HG03066 (cell line): ENCODE data around the gene MRPL27.

Experiments used
- ATAC-seq: cut with Tn5 transposase; IDR thresholded peaks from one replicate; pipeline ENCODE4 v1.9.1; 2021; ENCODE audit warnings: low read depth; ENCODE audit not compliant: unreplicated experiment

MRPL27 gene

DNA sequence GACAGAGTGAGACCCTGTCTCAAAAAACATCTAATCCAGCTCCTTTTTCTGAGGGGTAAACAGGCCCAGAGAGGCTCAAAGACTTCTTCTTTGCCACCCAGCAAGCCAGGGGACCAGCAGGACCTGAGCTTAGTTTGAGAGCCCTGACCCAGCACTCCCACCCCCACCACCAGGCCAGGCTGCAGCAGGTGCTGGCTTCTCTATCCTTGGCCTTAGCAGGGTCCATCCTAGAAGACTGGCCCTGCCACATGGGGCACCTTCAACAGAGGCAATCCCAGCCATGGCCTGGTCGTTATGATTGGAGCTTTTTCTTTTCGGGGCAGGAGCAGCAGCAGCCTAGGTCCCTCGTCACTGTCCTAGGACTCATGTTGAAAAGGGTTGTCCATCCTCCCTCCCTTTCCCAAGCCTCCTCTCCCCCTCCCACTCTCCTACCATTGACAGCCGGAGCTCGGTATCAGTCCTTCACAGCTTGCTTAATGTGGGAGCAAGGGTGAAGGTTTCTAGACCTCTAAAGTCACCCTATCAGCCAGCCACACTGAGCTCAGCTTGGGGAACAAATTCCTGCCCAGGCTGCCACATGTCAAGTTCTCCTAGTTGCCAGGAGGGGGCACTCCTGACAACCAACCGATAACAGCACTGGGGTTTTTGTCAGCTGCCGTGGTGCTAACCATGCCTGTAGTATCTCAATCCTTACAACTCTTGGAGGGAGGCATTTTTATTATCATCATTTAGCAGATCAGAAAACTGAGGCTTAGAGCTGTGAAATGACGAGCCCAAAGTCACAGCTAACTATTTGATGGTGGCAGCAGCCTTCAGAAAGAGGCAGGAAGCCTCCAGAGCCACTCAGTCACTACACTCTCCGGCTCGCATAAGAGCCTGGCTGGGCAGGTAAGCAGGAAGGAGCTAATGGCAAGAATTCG lies 11.2 kb downstream of the MRPL27 start:
- ATAC-seq: peak; percentile 76

DNA sequence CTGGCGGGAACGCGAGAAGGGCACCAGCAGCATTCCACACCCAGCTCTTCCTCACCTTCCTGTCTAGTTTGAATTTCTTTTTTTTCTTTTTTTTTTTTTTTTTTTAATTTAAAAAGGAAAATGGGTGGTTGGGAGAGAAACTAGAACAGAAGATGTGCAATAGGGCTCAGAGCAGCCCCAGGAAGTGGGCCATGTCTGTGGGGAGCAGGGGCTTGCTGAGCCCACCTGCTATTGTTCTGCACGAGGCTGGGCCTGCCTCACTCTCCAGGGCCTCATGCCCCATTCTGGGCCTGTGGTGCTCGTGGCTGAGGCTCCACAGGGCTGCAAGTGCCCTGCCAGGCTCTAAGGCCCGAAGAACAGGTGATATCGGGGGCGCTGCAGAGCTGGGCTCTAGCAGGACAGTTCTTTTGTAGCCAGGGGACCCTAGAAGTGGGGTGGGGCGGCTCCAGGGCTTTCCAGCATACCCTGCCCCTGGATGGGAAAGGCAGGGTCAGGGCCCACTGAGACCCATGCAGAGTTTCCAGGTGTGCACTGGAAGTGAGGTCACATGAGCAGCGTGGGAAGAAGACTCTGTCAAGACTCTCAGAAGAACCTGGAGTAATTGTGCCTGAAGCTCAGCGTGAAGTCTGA lies 12.4 kb downstream of the MRPL27 start:
- no peak for ATAC-seq

DNA sequence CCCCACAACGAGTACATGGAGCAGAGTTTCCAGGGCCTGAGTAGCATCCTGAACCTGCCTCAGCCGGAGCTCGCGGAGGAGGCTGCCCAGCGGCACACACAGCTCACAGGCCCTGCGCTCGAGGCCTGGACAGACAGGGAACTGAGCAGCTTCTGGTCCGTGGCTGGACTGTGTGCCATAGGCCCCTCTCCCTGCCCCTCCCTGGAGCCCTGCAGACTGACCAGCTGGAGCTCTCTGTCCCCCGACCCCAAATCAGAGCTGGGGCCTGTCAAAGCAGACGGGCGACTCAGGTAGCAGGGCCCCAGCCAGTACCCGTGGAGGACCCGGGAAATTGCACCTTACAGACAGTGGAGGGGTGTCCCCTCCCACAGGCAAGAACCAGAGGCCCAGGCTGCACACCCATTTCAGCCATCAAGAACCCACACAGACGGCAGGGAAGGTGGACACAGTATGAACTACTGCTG lies 13.0 kb downstream of the MRPL27 start:
- no peak for ATAC-seq

DNA sequence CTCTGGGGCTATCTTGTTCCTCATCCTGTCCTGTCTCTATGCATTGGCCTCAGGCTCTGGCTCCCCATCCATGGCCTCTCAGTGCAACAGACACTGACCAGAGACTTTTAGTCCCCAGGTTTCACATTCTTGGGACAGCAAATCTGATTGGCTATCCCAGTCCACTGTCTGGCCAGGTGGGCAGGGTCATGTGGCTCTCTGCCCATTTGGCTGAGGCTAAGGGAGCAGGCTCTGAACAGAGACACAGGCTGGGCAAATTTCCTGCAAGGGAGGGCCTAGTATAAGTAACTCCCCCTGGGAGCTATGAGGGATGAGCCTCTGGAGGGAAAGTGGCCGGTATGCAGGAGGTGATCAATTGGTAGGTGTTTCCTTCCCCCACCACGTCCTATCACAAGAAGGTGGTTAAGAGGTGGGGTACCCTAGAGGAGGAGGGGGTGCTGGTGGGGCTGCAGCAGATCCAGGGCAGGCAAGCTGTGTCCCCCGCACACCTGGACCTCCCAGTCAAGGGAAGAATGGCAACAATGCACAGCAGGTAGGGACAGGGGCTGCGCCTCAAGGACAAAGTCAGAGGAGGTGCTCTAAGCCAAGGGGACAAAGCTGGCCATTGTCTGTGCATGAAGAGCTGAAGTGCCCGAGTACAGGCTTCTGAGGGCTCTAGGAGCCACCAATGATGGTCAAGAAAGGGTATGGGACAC lies 13.8 kb downstream of the MRPL27 start:
- no peak for ATAC-seq

DNA sequence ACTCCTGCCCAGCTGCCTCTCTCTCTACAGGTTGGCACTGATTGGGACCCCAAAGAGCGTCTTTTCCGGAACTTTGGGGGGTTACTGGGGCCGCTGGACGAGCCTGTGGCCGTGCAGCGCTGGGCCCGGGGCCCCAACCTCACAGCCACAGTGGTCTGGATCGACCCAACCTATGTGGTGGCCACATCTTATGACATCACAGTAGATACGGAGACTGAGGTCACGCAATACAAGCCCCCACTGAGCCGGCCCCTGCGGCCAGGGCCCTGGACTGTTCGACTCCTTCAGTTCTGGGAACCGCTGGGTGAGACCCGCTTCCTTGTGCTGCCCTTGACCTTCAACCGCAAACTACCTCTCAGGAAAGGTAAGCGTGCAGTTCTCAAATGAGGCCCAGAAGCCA lies 14.8 kb downstream of the MRPL27 start:
- ATAC-seq: no peak

DNA sequence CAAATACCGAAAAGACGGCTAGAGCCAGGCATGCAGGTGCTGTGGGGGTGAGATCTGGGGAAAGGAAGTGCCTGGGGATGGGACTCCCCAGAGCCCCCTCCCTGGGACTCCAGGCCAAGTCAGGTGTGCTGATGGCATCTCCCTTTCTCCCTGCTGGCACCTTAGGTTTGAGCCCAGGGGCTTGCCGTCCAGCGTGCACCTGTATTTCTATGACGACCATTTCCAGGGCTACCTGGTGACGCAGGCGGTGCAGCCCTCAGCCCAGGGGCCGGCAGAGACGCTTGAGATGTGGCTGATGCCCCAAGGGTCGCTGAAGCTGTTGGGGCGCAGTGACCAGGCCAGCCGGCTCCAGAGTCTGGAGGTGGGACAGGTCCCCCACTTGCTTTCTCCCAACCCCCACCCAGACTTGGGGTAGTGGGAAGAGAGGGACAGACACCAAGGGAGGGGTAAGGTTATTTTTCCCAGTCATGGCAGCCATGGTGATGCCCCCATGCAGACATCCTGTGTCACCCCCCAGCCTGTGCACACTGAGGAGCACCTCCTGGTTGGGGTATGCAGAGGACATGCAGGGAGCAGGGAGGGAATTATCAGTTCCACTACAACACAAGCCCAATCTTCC lies 16.0 kb downstream of the MRPL27 start:
- no peak for ATAC-seq

DNA sequence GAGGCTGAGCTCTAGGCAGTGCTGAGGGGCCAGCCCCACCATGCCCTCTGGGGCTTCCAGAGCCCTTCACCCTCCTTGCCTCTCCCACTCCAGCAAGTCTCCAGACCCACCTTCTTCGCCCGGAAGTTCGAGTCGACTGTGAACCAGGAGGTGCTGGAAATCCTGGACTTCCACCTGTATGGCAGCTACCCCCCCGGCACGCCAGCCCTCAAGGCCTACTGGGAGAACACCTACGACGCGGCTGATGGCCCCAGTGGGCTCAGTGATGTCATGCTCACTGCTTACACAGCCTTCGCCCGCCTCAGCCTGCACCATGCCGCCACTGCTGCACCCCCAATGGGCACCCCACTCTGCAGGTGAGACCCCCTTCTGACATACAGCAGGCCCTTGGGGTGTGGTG lies 16.6 kb downstream of the MRPL27 start:
- ATAC-seq: no peak

DNA sequence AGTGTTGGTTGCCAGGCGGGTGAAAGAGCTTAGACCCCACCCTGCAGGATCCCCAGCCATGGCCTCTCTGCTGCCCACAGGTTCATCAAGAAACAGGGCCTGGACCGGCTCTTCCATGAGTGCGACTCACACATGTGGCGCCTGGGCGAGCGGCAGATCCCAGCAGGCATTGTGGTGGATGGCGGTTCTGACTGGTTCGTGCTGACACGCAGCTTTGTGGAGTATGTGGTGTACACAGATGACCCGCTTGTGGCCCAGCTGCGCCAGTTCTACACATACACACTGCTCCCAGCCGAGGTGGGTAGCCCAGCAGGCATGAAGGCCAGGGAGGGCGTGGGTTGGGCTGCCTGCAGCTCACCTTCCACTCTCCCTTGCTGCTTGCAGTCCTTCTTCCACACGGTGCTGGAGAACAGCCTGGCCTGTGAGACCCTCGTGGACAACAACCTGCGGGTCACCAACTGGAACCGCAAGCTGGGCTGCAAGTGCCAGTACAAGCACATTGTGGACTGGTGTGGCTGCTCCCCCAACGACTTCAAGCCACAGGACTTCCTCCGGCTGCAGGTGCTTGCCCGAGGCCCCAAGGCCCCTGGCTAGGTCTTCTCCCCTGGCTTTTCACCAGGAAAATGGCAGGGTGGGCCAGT lies 17.2 kb downstream of the MRPL27 start:
- ATAC-seq: no peak

DNA sequence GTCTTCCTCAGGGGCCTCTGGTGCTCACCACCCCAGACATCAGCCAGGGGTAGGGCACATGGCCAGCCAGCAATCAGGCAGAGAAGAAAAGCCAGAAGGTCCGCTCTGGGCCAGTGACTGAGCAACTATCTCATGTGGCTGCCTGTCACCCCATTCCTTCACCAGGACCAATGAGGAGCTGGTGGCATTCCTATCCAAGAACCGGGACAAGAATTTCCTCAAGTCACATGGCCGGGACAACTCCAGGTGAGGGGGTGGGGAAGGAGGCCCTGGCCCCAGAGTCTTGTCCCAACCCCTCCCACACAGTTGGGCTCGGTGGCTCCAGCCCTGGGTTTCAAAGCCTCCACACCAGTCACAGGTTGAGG lies 17.7 kb downstream of the MRPL27 start:
- ATAC-seq: no peak

DNA sequence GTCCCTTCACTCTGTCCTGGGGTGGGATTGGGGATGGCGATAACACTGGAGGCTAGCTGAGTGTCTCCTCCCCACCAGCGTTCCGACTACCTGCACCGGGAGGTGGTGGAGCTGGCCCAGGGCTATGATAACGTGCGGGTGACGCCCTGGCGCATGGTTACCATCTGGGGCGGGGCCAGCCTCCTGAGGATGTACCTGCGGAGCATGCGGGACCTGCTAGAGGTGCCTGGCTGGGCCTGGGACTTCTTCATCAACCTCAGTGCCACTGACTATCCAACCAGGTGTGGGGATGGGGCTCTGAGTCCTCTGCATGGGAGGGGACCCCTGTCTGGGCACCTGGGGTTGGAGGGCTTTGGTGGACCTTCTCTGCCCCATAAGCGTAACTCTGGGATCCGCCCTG lies 18.2 kb downstream of the MRPL27 start:
- no peak for ATAC-seq

DNA sequence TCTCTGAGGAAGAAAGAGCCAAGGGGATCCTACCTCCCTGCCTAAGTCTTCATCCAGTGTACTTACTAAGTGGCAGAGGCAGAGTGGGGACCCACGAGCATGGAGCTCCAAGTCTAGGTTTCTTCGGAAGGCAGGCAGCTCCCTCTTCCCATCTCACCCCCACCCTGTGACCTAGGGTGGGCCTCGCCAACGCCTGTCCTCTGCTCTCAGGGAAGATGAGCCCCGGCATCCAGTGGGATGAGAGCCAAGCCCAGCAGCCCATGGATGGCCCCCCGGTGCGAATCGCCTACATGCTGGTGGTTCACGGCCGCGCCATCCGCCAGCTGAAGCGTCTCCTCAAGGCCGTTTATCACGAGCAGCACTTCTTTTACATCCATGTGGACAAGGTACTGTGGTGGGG lies 18.8 kb downstream of the MRPL27 start:
- ATAC-seq: no peak

DNA sequence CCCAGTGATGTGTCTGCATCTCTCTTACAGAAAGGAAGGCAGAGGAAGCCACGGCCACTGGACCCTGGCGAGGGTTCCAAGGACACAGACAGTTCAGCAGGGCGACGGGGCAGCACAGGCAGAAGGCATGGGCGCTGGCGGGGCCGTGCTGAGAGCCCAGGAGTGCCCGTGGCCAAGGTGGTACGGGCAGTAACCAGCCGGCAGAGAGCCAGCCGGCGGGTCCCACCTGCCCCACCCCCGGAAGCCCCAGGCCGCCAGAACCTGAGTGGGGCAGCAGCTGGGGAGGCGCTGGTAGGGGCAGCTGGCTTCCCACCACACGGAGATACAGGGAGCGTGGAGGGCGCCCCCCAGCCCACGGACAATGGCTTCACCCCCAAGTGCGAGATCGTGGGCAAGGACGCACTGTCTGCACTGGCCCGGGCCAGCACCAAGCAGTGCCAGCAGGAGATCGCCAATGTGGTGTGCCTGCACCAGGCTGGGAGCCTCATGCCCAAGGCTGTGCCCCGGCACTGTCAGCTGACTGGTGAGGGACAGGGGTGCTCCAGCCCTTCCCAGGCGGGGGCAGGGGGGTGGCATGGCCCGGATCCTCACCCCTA lies 19.3 kb downstream of the MRPL27 start:
- no peak for ATAC-seq

DNA sequence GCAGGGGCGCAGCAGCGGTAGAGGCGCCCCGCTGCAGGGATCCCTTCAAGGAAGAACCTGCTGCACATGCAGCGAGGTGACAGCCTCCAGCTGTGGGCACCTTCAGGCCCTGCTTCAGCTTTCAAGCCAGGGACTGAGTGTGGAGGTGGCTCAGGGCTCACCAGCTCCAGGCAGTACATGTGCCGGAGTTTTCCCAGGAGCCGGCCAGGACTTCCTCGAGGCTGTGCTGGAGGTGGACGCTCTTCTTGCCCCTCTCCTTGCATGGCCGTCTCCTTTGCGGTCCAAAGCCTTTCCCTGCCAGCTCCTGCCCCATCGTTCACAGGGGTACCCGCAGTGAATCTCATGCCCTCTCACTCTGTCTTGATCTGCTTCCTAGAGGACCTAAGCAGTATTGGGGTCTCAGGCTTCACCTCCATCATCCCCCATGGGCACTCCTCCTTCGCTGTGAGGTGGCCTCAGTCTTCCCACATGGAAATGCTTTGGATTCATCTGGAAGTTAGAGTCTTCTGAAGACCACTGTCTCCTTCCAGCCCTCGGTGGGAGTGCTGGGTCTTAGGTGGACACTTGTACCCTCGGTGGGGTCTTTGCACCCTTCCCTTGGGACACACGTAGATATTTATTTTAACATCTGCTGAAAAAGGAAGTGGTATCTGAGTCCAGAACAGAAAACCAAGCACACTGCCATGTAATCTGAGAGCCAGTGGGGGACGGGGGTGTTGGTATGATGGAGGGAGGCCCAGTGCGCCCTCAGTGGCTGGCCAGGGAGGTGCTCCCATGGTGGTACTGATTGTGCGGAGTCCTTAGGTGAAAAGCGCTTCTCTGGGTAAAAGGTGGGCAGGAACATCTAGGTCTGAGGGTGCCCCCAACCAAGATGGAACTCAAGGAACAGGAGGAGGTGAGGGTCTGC lies 20.0 kb downstream of the MRPL27 start:
- no peak for ATAC-seq

DNA sequence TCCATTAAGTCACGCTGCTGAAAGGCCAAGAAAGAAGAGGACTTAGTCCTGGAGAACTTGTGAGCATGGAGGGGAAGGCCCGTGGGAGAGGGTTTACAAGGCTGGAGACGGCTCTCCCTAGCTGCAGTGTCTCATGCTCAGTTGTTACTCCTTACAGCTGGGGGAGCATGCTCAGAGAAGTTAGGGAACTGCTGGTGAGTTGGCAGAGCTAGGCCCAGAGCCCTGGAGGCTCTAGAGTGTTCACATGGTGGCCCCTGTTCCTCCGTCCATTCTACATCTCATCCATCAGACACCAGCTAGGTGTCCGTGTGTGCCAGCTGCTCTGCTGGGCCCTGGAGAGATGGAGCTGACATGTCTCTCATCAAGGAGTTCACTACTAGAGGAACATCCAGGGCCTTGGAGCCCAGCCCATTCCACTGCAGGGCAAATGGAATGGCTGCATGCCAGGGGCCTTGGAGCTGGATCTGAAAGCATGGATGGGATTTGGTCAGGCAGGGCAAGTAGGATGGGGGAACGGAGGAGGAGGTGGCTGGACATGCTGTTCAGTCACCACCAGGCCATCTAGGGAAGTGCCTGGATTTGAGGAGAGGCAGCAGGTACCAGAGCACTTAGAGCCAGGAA lies 20.8 kb downstream of the MRPL27 start:
- ATAC-seq: no peak

DNA sequence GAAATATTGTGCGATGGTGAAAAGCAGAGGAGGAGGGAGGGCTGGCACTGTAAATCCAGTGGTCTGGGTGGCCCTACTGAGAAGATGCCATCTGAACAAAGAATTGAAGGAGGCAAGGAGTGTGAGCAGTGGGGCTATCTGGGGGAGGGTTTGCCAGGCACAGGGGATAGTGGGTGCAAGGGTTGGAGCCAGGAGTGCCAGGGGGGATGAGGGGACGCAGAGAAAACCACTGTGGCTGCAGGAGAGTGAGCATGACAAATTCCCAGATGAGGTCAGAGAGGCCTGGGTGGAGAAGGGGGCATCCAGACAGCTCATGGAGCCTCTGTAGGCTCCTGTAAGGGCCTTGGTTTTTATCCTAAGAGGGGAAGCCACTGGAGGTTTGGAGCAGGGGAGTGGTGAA lies 22.3 kb downstream of the MRPL27 start:
- ATAC-seq: no peak

DNA sequence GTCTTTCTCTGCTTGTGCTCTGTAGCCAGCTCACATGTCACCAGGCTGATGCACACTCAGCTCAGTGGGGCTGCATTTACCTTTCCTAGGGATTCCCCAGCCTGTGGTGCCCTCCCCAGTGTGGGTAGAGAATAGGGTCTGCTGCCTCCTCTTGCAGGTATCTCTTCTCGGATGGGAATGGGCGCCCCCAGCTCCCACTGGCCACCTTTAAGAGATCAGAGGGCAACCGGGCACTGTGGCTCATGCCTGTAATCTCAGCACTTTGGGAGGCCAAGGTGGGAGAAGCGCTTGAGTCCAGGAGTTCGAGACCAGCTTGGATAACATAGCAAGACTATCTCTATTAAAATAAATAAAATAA lies 23.8 kb downstream of the MRPL27 start:
- ATAC-seq: no peak

DNA sequence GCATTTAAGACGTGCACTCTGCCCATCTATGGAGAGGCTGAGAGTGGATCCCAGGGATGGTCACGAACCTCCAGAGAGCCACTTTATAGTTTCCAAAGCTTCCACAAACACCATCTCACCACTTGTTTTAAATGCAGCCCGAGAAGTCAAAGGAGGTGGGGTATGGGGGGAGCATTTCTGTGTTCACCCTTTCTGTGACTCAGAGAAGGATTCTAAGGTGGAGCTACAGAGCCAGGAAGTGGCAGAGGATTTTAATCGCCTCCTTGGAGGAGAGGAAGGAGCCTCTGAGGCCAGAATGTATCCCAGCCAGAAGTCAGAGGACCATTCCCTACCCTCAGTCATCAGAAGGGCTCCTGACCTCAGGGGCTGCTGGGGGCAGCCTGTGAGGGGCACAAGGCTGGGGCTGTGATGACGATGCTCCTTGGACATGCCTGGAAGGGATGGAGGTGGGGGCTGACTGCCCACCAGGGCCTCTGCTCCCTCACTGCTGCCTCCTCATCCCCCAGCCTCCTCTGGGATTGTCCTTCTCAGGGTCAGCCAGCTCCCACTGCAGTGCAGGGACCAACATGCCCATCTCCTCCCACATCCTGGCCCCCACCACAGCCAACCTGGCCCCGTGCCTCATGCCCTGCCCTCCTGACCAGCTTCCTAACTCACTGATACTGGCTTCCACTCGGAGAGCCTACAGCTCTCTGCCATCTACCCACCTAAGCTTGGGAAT lies 24.3 kb downstream of the MRPL27 start:
- ATAC-seq: no peak

DNA sequence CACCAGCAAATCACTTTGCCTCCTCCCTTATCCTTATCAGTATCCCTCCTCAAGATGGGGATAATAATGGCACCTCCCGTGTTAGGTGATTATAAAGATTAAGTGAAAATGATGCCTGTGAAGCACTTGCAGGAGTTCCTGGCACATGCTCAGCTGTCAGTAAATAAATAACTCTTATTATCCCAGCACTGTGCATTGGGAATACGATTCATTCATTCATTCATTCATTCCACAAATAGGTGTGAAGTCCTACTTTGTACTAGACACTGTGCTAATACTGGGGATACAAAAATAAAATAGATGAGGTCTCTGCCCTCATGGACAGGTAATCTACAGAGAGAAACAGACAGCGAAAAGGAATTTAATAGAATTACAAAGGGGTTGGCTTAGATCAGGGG lies 25.1 kb downstream of the MRPL27 start:
- no peak for ATAC-seq
